GM18907 (cell line): ENCODE results near the gene SYNDIG1.
"Not testable (repeated sequence)": the region's sequence is repeated elsewhere in the genome, so short reads cannot be mapped to it uniquely, and the experiment has no call there.

ENCODE experiments used
- ATAC-seq: cut with Tn5 transposase; IDR thresholded peaks from one replicate; pipeline ENCODE4 v1.9.1; 2021; ENCODE audit warnings: mild to moderate bottlenecking, moderate library complexity; ENCODE audit not compliant: unreplicated experiment

Gene SYNDIG1

DNA sequence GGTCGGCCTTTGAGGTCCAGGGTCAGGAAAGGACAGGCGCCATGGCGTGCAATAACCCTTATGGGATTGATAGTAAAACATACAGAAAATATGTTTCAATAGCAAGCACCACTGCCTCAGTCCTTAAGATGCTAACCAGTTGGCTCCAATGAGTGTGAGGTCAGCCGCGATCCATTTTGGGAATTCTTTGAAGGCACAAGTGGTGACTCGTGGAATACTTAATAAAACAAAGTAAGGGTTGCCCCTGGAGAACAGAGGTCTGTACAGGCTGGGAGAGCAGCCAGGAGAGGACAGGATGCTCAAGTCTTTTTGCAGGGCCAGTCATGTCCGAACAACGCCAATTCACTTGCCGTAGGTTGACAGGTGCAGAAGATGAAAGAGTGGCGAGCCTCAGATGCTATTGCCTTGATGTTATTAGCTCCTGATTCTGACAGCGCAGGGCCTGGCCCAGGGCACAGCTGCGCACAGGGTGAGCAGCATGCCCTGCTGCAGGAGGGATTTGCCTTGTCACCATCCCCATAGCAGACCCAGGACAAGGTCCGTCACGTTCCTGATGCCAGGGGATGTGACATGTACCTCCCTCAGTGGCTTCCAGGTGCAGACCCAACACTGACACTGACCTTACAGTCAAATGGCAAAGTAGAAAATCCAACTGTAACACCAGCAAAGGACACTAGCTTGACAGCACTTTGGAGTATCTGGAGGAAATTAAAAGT lies 21.8 kb downstream of the SYNDIG1 start:
- no peak for ATAC-seq

- no peak for ATAC-seq
These were observed 22.7 kb downstream of the SYNDIG1 start for GRCh38 chr20:24492031-24492607.

DNA sequence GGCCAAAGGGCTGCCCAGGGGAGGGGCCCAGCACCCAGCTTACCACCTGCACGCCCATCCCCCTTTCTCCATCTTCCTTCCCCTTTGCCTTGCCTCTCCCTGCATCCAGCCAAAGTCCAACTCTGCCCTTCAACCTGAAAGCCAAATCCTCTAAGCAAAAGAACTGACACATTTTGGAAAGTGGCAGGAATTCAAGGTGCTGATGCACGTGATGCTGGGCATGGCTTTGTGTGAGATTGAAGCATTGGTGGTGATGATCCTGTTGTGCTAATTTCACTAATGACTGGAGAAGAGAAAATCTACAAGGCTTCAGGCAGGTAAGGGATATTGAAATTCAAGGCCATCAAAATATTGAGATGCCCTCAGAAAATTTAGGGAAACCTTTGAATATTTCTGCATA lies 23.3 kb downstream of the SYNDIG1 start:
- ATAC-seq = no peak

GRCh38 chr20:24493181-24493580 lies 23.8 kb downstream of the SYNDIG1 start:
- ATAC-seq = no peak

GRCh38 chr20:24493661-24494459 lies 24.4 kb downstream of the SYNDIG1 start:
- ATAC-seq = no peak

DNA sequence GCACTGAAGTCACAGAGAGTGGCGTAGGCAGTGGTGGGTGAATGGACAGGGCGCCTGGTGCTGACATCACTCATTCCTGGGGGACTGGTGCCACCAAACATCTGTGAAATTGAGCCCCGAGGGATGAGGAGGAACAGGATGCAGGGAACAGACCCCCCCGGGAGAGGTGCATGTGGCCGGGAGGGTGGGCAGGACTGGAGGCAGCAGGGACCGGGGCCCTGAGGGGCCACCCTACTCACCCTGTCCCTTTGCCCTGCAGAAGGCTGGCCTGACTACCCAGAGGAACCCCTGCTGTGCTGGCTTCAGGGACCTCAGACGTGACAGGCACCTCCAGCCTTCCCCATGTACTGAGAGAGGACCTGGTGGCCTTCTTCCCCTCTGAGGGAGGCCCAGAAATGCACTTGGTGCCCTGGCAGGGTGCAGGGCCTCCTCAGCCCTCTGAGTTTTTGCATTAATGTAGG lies 25.1 kb downstream of the SYNDIG1 start:
- no peak for ATAC-seq

DNA sequence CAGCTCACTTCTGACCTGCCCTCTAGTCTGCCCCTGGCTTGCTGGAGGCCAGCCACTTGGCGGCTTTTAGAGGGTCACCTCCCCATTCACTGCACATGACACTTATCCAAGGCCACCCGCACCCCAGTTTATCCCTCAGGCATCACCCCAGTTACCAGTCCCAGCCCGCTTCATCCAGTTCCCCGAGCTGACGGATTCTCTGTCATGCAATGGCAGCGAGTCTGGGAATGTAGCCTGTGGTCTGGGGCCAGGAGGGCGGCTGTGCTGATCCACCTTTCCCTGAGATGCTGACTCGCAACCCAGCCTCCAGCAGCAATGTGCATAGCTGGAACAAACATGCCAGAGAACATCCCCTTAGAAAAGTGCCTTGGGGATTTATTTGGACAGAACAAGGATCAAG lies 25.8 kb downstream of the SYNDIG1 start:
- no peak for ATAC-seq

DNA sequence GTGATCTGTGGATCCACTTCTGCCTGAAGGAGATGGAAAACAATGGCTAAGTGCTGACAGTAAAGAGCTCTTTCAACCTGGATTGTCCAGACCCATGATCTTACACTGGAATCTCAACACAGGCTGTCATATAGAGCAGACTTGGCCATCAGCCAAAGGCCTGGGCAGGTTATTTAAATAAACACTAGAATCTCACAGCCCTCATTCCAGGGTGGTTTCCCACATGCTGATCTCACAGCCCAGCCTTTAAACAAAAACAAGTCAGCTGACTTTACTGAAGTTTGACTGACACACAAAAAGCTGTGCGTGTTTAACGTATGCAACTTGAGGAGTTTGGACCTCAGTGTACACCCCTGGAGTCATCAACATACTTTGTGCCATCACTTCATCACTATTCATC lies 28.4 kb downstream of the SYNDIG1 start:
- ATAC-seq = no peak

DNA sequence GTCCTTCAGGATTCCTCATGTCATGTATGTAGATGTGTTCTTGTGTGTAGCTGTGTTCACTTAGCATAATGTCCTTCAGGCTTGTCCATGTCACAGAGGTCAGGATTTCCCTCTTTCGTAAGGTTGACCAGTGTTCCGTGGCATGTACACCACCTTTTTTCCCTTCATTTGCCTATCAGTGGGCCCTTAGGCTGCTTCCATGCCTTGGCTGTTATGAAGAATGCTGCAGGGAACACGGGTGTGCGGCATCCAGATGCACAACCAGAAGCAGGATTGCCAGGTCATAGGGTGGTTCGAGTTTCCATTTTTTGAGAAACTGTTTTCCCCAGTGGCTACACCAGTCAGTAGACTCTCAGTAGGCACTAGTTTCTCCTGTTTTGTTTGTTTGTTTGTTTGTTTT lies 29.2 kb downstream of the SYNDIG1 start:
- no peak for ATAC-seq

GRCh38 chr20:24499472-24499871 lies 30.0 kb downstream of the SYNDIG1 start:
- ATAC-seq = no peak

GRCh38 chr20:24501764-24502556 lies 32.5 kb downstream of the SYNDIG1 start:
- no peak for ATAC-seq

- no peak for ATAC-seq
These were observed 33.2 kb downstream of the SYNDIG1 start for GRCh38 chr20:24502661-24503060.

- no peak for ATAC-seq
These were observed 34.0 kb downstream of the SYNDIG1 start for GRCh38 chr20:24503352-24503931.

- ATAC-seq = no peak
These were observed 35.2 kb downstream of the SYNDIG1 start for GRCh38 chr20:24504331-24505285.

DNA sequence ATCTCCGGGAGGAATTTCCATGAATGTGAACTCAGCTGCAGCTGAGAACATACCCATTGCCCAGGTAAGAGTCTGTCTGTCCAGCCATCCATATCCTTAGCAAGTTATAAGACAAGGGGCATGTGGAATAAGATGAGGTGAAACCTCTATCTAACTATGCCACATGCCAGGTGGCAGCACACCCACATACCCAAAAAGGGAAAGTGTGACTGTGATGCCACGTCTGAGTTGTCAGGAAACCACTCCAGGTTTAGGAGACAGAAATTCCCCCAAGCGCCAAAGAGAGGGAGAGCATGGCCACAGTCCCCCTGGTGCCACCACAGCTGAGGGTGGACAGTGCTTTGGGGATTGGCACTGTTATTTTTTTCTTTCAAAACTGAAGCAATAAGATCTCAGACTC lies 36.7 kb downstream of the SYNDIG1 start:
- no peak for ATAC-seq

- ATAC-seq = no peak
These were observed 37.3 kb downstream of the SYNDIG1 start for GRCh38 chr20:24506696-24507095.

DNA sequence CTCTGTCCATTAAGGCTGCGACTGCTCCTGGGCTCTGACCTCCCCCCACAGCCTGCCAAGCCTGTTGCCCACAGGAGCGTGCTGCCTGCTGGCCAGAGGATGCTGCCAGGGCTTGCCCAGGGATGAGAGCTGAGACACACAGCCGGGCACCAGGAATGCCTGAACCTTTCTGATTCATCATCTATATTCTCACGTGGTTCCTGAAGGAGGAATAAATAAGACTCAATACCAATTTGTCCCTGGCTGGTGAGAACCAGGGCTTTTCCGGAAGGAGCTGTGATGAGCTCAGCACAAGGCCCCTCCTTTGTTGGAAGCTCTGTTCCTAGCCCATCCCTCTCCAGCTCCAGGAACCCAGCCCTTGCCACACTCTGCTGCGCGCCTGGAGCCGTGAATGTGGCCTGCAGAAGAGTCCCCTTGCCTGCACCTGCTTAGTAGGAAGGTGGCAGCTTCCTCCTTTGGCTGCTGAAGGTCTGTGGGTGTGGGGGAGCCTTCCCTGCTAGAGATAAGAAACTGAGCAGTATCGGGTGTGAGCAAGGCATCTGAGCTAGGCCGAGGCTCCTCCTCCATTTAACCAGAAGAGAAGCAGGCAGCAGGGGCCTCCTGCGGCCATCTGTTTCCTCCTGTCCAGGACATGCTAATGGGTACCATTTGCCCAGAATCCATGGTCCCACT lies 37.9 kb downstream of the SYNDIG1 start:
- no peak for ATAC-seq

DNA sequence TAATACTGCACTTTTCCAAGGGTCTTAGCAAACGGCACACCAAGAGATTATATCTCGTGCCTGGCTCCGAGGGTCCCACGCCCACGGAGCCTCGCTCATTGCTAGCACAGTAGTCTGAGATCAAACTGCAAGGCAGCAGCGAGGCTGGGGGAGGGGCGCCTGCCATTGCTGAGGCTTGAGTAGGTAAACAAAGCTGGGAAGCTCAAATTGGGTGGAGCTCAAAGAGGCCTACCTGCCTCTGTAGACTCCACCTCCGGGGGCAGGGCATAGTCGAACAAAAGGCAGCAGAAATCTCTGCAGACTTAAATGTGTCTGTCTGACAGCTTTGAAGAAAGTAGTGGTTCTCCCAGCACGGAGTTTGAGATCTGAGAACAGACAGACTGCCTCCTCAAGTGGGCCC lies 43.0 kb downstream of the SYNDIG1 start:
- ATAC-seq = not testable (repeated sequence)

DNA sequence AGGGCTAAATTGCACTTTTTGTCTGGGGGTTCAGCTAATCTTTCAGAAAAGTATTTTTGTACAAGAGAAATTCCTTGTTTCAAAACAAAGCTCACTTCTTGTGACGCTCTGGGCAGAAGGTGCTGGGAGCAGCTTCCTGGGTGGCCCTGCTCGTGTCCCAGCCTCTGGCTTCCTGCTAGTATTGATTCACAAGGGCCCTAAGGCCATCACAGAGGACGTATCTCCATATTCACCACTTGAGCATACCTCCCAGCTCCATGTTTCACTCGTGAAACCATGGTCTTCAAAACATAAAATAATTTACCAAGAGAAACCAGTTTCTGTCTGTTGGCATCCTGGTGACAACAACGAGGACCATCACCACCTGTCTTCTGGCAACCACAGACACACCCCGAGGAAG lies 49.1 kb downstream of the SYNDIG1 start:
- ATAC-seq = no peak
